ENCODE data around the gene RHOT1. TPM values are rescaled to one million over a fixed set of nuclear protein-coding genes. Genes with fewer than 3 reads are reported as not detected.

The RHOT1 gene
- total and polyA plus RNA-seq, 3 experiments from 2014 or later: 20.6 to 31.2 (median 22.5) TPM

DNA sequence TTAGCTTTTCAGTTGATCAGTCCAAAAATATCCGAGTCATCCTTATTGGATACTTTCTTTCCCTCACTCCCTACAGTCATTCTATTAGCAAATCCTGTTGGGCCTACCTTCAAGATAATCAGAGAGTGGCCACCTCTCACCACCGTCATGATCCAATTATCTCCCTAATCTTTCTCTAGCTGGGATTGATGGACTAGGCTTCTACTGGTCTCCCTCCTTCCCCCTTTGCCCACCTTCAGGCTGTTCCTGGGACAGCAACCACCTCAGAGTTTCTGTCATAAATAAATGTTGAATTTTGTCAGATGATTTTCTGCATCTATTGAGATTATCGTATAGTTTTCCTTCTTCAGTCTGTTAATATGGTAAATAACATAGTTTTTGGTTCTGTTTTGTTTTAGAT is 107.2 kb downstream of the RHOT1 start:
- POLR2A ChIA-PET: no interaction called here
- peaks cover 0 to 2% (median 0%) of the 10 kb centered on the region in 5 donors for H3K9me3 Mint-ChIP-seq
- no peaks in the 10 kb centered on the region for H3K4me1 Mint-ChIP-seq
- CTCF ChIA-PET: no interaction called here
- no peak overlapping the region for H3K4me3 ChIP-seq (ENCODE audit: low read length)
- no peaks in the 10 kb centered on the region for H3K4me1 ChIP-seq (ENCODE audit: insufficient read depth, low read length)
- H3K36me3 Mint-ChIP-seq: peaks cover 0 to 1% (median 0%) of the 10 kb centered on the region in 3 donors
- no peak for DNase-seq
- no peaks in the 10 kb centered on the region for H3K9me3 ChIP-seq (ENCODE audit: low read length)
- no peak overlapping the region for H3K27ac ChIP-seq (ENCODE audit: low read depth, low read length)
- no peak overlapping the region for H3K4me3 Mint-ChIP-seq
- H3K27ac Mint-ChIP-seq: no peak overlapping the region
- peaks cover 5 to 6% of the 10 kb centered on the region in 2 donors for H3K27me3 Mint-ChIP-seq
- H3K36me3 ChIP-seq (ENCODE audit: insufficient read depth, low read length): no peaks in the 10 kb centered on the region
- H3K27me3 ChIP-seq (ENCODE audit: insufficient read depth, low read length, poor library complexity, severe bottlenecking): no peaks in the 10 kb centered on the region

DNA sequence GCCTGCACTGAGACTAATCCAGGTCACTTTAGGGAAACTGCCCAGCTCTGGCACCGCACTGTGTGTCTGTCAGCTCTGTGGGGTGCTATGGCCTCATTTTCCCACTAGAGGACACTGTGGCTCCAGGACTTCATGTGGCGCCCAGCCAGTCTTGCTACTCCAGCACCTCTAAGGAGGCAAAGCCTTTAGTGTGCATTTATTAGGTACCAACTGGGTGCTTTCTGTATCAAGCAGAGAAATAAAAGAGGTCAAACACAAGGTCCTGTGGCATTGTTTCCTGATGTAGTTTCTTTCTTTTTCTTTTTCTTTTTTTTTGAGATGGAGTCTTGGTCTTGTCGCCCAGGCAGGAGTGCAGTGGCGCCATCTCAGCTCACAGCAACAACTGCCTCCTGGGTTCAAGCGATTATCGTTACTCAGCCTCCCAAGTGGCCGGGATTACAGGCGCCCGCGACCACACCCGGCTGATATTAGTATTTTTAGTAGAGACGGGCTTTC is 110.9 kb downstream of the RHOT1 start:
- Mint-ChIP-seq H3K27ac (peak overlapping the region in 1 of 8 donors; percentile 4), H3K36me3 (peaks cover 0 to 1% (median 0%) of the 10 kb centered on the region in 3 donors), H3K4me3 (no peak overlapping the region), H3K9me3 (peaks cover 0 to 2% (median 0%) of the 10 kb centered on the region in 5 donors), H3K27me3 (peaks cover 7 to 9% of the 10 kb centered on the region in 2 donors), H3K4me1 (no peaks in the 10 kb centered on the region)
- Histone ChIP-seq H3K36me3 (ENCODE audit: insufficient read depth, low read length) (no peaks in the 10 kb centered on the region), H3K27me3 (ENCODE audit: insufficient read depth, low read length, poor library complexity, severe bottlenecking) (no peaks in the 10 kb centered on the region), H3K4me1 (ENCODE audit: insufficient read depth, low read length) (no peaks in the 10 kb centered on the region), H3K27ac (ENCODE audit: low read depth, low read length) (no peak overlapping the region), H3K9me3 (ENCODE audit: low read length) (no peaks in the 10 kb centered on the region), H3K4me3 (ENCODE audit: low read length) (no peak overlapping the region)
- ChIA-PET POLR2A (no interaction called here), CTCF (interaction anchor here (0.6 to 1.7 kb wide), 5 partner anchors 11 to 66 kb away, joined by 3 to 8 read pairs (median 3); no protein-coding TSS in a partner anchor)
- peak; percentile 19 to 65 (median 34) for DNase-seq

DNA sequence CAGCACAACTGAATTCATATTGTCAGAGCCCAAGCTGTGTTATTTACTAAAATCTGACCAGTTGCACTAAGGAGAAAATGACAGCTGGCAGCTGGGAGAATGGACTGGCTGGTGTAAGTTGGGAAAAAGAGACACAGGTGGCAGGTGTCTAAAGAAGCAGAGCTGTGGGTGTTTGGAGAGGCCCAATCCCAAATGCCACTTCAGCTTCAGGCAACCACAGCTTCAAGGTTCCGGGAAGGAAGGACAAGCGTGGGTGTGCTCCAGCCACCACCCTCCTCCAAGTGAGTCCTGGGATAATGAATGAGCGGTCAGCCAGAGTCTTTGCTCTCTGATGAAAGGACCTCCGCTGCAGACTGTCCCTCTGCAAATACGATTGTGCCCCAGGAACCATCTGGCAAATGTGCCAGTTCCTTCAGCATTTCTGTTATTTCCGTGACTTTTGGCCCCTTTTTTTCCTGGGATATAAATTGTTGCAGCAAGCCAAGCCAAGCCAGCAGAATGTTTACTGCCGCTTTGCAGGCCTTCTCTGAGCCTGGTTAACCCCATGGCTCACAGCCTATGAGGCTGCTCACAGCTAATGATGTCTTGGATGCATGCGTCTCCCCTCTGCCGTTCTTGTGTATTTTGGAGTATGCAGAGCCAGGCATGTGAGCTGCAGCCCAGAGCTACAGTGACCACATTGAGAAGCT is 113.9 kb downstream of the RHOT1 start:
- ChIA-PET CTCF (no interaction called here), POLR2A (no interaction called here)
- H3K36me3 ChIP-seq (ENCODE audit: insufficient read depth, low read length): no peaks in the 10 kb centered on the region
- H3K4me1 ChIP-seq (ENCODE audit: insufficient read depth, low read length): no peaks in the 10 kb centered on the region
- Mint-ChIP-seq H3K27me3 (peaks cover 9 to 21% of the 10 kb centered on the region in 2 donors), H3K4me3 (no peak overlapping the region), H3K36me3 (peaks cover 0 to 1% (median 0%) of the 10 kb centered on the region in 3 donors), H3K4me1 (no peaks in the 10 kb centered on the region), H3K27ac (no peak overlapping the region), H3K9me3 (peaks cover 0 to 2% (median 0%) of the 10 kb centered on the region in 5 donors)
- H3K27me3 ChIP-seq (ENCODE audit: insufficient read depth, low read length, poor library complexity, severe bottlenecking): no peaks in the 10 kb centered on the region
- no peak overlapping the region for H3K4me3 ChIP-seq (ENCODE audit: low read length)
- DNase-seq: no peak
- no peak overlapping the region for H3K27ac ChIP-seq (ENCODE audit: low read depth, low read length)
- H3K9me3 ChIP-seq (ENCODE audit: low read length): no peaks in the 10 kb centered on the region

DNA sequence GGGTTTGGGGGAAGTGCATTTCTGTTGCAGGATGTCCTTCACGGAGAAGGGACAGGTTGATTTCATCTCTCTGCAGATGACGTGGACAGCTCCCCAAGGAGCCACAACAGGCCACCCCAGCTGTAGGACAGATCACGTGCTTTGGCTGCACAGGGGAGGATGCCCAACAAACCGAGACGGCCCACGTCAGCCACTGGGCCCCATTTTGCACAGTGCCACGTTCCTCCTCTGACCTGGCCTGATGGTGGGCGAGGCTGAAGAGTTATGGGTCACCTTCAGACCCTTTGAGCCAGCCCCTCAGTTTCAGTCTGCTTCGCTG is 114.4 kb downstream of the RHOT1 start:
- Mint-ChIP-seq H3K4me3 (no peak overlapping the region), H3K9me3 (peaks cover 0 to 2% (median 0%) of the 10 kb centered on the region in 5 donors), H3K27me3 (peaks cover 9 to 21% of the 10 kb centered on the region in 2 donors), H3K36me3 (peaks cover 0 to 1% (median 0%) of the 10 kb centered on the region in 3 donors), H3K4me1 (no peaks in the 10 kb centered on the region), H3K27ac (no peak overlapping the region)
- Histone ChIP-seq H3K27me3 (ENCODE audit: insufficient read depth, low read length, poor library complexity, severe bottlenecking) (no peaks in the 10 kb centered on the region), H3K4me1 (ENCODE audit: insufficient read depth, low read length) (no peaks in the 10 kb centered on the region), H3K4me3 (ENCODE audit: low read length) (no peak overlapping the region), H3K9me3 (ENCODE audit: low read length) (no peaks in the 10 kb centered on the region), H3K36me3 (ENCODE audit: insufficient read depth, low read length) (no peaks in the 10 kb centered on the region), H3K27ac (ENCODE audit: low read depth, low read length) (no peak overlapping the region)
- CTCF ChIA-PET: no interaction called here
- POLR2A ChIA-PET: no interaction called here
- DNase-seq: no peak

DNA sequence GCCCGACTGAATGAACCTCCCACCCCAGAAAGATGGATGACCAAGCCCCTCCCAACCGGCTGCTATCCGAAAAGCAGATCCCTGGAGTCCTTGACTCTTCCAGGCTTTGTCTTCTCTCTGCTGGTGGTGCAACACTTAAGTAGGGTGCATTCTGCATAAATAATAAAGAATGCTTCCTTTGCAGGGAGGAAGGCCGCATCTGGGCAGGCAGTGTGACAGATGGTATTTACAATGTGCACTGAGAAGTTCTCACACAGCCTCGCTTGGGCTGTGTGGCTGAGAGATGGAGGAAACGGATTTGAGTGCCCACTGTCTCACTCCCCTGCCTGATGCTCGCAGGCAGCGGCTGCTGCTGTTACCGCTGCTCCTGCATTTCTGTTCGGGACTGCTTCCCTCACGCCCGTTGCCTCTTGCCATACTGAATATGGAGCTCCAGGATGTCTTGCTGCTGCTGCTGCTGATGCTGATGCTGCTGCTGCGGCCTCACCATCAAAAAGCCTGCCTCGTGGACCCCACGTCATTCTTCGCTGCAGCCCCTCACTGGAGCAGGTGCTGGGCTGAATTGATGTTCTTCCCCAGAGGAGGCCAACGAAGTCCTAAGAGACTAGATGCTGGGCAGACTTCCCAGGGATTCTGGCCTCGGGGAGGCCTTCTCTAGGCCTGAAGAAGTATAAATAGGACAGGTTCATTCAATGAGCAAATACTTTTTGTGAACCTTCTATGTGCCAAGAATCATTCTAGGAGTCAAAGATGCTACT is 116.3 kb downstream of the RHOT1 start:
- Histone ChIP-seq H3K36me3 (ENCODE audit: insufficient read depth, low read length) (no peaks in the 10 kb centered on the region), H3K27ac (ENCODE audit: low read depth, low read length) (no peak overlapping the region), H3K27me3 (ENCODE audit: insufficient read depth, low read length, poor library complexity, severe bottlenecking) (peaks cover 4% of the 10 kb centered on the region), H3K9me3 (ENCODE audit: low read length) (no peaks in the 10 kb centered on the region), H3K4me1 (ENCODE audit: insufficient read depth, low read length) (no peaks in the 10 kb centered on the region), H3K4me3 (ENCODE audit: low read length) (no peak overlapping the region)
- Mint-ChIP-seq H3K4me1 (no peaks in the 10 kb centered on the region), H3K27ac (peak overlapping the region in 1 of 8 donors; percentile 42), H3K9me3 (peaks cover 0 to 1% (median 0%) of the 10 kb centered on the region in 5 donors), H3K4me3 (no peak overlapping the region), H3K36me3 (peaks cover 0 to 2% (median 0%) of the 10 kb centered on the region in 3 donors), H3K27me3 (peaks cover 8 to 29% of the 10 kb centered on the region in 2 donors)
- ChIA-PET CTCF (no interaction called here), POLR2A (no interaction called here)
- DNase-seq: no peak

DNA sequence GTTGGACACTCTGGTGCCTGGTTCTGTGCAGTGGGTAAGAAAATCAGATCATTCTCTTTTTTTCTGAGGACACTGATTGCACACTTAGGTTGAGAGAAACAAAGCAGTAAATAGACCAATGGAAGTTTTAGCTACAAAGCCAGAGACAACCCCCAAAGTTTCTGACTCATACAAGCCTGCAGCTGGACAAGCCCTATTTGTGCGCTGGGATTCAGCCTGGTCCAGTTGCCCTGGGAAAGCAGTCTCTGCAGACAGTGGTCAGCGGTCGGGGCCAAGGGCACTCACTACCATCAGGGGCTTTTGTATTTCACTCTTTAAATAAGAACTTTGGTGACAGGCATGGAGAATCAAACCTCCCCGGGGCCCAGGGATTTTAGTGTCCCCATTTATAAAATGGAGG is 117.3 kb downstream of the RHOT1 start:
- ChIA-PET CTCF (no interaction called here), POLR2A (no interaction called here)
- Mint-ChIP-seq H3K4me1 (peaks cover 1 to 4% (median 3%) of the 10 kb centered on the region in 3 donors), H3K9me3 (peaks cover 0 to under 1% (median 0%) of the 10 kb centered on the region in 5 donors), H3K27me3 (peaks cover 17 to 36% of the 10 kb centered on the region in 2 donors), H3K27ac (no peak overlapping the region), H3K4me3 (no peak overlapping the region), H3K36me3 (peaks cover 0 to 2% (median 0%) of the 10 kb centered on the region in 3 donors)
- Histone ChIP-seq H3K36me3 (ENCODE audit: insufficient read depth, low read length) (no peaks in the 10 kb centered on the region), H3K27ac (ENCODE audit: low read depth, low read length) (no peak overlapping the region), H3K4me3 (ENCODE audit: low read length) (no peak overlapping the region), H3K9me3 (ENCODE audit: low read length) (no peaks in the 10 kb centered on the region), H3K4me1 (ENCODE audit: insufficient read depth, low read length) (no peaks in the 10 kb centered on the region), H3K27me3 (ENCODE audit: insufficient read depth, low read length, poor library complexity, severe bottlenecking) (peaks cover 5% of the 10 kb centered on the region)
- no peak for DNase-seq

DNA sequence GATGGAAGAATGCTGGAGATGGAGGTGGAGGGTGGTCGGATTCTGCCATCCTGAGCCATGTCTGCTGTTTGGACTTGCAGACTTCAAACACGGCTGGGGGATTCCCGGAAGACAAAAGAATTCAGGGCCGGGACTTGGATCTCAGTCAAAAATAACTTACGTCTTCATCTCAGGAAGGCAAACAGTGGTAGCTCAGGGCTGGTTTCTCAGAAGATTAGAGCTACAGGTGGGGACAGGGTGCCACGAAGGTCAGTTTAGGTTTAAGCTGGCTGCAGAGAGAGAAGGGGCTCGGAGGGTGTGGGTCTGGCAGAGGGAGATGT is 119.1 kb downstream of the RHOT1 start:
- H3K9me3 Mint-ChIP-seq: no peaks in the 10 kb centered on the region
- ChIA-PET CTCF (no interaction called here), POLR2A (no interaction called here)
- peaks cover 4 to 11% (median 8%) of the 10 kb centered on the region in 3 donors for H3K4me1 Mint-ChIP-seq
- Histone ChIP-seq H3K4me3 (ENCODE audit: low read length) (no peak overlapping the region), H3K27me3 (ENCODE audit: insufficient read depth, low read length, poor library complexity, severe bottlenecking) (peaks cover 12% of the 10 kb centered on the region), H3K36me3 (ENCODE audit: insufficient read depth, low read length) (no peaks in the 10 kb centered on the region), H3K27ac (ENCODE audit: low read depth, low read length) (no peak overlapping the region), H3K4me1 (ENCODE audit: insufficient read depth, low read length) (no peaks in the 10 kb centered on the region), H3K9me3 (ENCODE audit: low read length) (no peaks in the 10 kb centered on the region)
- peak overlapping the region in 1 of 8 donors; percentile 16 for H3K27ac Mint-ChIP-seq
- peaks cover 23 to 41% of the 10 kb centered on the region in 2 donors for H3K27me3 Mint-ChIP-seq
- H3K4me3 Mint-ChIP-seq: no peak overlapping the region
- no peak for DNase-seq
- H3K36me3 Mint-ChIP-seq: peaks cover 0 to 2% (median 0%) of the 10 kb centered on the region in 3 donors

DNA sequence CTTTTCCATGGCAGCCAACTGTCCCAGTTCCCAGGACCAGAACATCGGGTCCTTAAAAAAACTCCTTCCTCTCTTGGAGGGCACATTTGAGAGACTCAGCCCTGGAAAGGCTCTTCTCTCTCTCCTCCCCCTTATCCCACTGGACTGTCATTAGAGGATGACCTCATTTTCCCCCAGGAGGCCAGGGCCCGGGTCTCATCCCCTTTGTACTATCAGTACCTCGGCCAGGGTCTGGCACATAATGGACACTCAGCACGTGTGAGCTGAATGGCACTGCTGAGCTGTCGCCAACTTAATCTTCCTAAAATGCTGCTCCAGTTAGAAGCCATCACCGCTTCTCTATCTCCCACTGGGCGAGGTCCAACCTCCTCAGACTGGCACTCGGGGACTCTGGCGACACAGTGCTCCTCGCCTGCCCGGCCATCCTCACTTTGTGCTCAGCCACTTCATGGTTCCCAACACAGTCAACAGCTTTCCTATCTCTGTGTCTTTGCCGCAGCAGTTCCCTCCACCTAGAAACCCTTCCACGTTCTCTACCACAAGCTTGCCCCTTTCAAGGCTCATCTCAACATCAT is 119.7 kb downstream of the RHOT1 start:
- H3K27ac ChIP-seq (ENCODE audit: low read depth, low read length): no peak overlapping the region
- no peak overlapping the region for H3K27ac Mint-ChIP-seq
- no peak for DNase-seq
- peaks cover 17% of the 10 kb centered on the region for H3K27me3 ChIP-seq (ENCODE audit: insufficient read depth, low read length, poor library complexity, severe bottlenecking)
- ChIA-PET POLR2A (no interaction called here), CTCF (no interaction called here)
- no peak overlapping the region for H3K4me3 Mint-ChIP-seq
- H3K36me3 ChIP-seq (ENCODE audit: insufficient read depth, low read length): no peaks in the 10 kb centered on the region
- H3K4me1 Mint-ChIP-seq: peaks cover 7 to 16% (median 10%) of the 10 kb centered on the region in 3 donors
- peaks cover 23 to 44% of the 10 kb centered on the region in 2 donors for H3K27me3 Mint-ChIP-seq
- no peaks in the 10 kb centered on the region for H3K9me3 Mint-ChIP-seq
- peaks cover 0 to 2% (median 0%) of the 10 kb centered on the region in 3 donors for H3K36me3 Mint-ChIP-seq
- H3K4me3 ChIP-seq (ENCODE audit: low read length): no peak overlapping the region
- H3K4me1 ChIP-seq (ENCODE audit: insufficient read depth, low read length): peaks cover 5% of the 10 kb centered on the region
- H3K9me3 ChIP-seq (ENCODE audit: low read length): no peaks in the 10 kb centered on the region

All from CD8-positive, alpha-beta memory T cell (primary cell).